ENCODE measurements around the gene ITGB3BP.

ITGB3BP gene

GRCh38 chr1:63418101-63418500, 104.9 kb downstream of the ITGB3BP start:
- DNase-seq (ENCODE audit: low read depth, low spot score): no peak

DNA sequence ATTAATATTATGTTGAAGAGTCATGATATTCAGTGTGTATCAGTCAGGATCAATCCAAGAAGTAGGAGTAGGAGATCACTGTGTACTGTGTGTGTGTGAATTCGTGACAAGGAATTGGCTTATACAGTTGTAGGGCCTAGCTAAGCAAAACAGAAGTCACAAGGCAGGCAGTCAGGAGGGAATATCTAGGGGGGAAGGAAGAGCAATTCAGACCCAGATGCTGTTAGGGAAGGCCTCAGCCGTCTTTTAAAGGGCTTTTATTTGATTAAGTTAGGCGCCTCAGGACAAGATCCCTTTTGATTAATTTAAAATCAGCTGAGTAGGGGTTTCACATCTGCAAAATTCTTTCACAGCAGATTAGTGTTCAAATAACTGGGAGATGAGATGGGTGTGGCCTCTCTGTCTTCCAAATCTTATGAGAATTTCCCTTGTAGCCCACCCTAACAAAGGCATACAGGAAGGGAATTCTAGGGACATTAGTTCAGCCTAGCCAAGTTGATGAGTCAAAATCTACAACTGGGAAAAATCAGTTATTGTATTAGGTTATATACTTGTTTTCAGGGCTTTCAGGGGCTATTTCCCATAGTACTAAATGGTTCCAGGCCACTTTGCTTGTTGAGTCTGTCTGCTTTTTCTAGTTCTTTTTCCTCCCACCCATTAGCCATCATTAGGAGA, 108.2 kb downstream of the ITGB3BP start:
- no peak for DNase-seq (ENCODE audit: low read depth, low spot score)

- DNase-seq (ENCODE audit: low read depth, low spot score): no peak
These were observed 109.6 kb downstream of the ITGB3BP start for GRCh38 chr1:63413394-63413793.

DNA sequence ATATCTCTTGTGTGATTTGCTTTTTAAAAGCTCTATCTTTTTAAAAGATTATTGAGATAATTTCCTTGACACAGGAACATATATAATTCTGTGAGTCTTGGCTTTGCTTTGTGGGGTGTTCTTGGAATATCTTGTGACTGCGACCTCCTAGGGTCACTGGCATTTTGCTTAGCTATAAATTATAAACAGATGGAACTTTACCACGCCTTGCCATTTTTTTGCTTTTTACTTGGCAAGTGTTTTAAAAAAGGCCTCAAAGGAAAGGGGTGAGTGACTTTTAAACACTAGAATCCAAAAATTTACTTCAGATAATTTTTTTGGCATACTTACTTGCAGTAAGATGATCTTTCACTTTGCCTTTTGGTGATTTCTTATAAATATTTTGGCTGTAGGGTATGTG, 112.0 kb downstream of the ITGB3BP start:
- DNase-seq (ENCODE audit: low read depth, low spot score): no peak

- DNase-seq (ENCODE audit: low read depth, low spot score): no peak
These were observed 114.7 kb downstream of the ITGB3BP start for GRCh38 chr1:63408331-63408730.

GRCh38 chr1:63407002-63407401, 116.0 kb downstream of the ITGB3BP start:
- no peak for DNase-seq (ENCODE audit: low read depth, low spot score)

DNA sequence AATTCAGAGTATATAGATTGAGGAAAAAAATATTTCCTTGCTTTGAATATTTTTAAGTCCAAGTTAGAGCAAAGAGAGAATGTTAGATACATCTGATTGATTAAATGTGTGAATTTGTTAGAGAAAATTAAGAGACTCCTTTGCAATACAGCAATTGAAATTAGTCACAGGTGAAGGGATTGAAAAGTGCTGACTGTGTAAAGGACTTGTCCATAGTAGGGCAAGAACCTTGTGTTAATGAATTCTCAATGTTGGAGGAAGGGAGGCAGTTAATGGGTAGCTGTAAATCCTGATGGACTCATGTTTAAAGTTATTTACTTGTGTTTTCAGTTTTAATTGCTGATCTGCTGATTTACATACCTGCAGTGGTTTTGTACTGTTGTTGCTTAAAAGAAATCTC, 117.0 kb downstream of the ITGB3BP start:
- no peak for DNase-seq (ENCODE audit: low read depth, low spot score)

DNA sequence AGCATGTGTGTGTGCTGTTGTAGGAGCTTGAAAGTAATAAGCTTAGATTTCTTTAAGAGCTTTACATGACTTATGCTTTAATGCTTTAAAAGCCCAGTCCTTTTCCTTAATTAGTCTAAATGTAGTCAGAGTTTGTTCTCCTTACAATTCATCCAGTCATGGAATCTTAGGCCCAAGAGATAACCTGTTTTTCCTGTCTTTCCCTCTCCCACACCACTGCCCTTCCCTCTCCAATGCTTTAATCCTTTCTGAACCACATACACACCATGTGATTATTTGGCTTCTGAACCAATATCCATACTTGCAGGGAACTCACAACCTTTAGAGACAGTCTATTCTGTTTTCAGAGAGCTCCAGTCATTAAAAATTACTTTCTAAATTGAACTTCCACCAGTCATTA, 118.0 kb downstream of the ITGB3BP start:
- DNase-seq (ENCODE audit: low read depth, low spot score): no peak

GRCh38 chr1:63403386-63403785, 119.6 kb downstream of the ITGB3BP start:
- no peak for DNase-seq (ENCODE audit: low read depth, low spot score)

- DNase-seq (ENCODE audit: low read depth, low spot score): no peak
These were observed 121.1 kb downstream of the ITGB3BP start for GRCh38 chr1:63401945-63402344.
